ENCODE measurements around the gene TSSK3. TPM values are rescaled to one million over a fixed set of nuclear protein-coding genes. Genes with fewer than 3 reads are reported as not detected.

TSSK3 gene
- total RNA-seq, 1 experiment from 2014 or later = not detected

DNA sequence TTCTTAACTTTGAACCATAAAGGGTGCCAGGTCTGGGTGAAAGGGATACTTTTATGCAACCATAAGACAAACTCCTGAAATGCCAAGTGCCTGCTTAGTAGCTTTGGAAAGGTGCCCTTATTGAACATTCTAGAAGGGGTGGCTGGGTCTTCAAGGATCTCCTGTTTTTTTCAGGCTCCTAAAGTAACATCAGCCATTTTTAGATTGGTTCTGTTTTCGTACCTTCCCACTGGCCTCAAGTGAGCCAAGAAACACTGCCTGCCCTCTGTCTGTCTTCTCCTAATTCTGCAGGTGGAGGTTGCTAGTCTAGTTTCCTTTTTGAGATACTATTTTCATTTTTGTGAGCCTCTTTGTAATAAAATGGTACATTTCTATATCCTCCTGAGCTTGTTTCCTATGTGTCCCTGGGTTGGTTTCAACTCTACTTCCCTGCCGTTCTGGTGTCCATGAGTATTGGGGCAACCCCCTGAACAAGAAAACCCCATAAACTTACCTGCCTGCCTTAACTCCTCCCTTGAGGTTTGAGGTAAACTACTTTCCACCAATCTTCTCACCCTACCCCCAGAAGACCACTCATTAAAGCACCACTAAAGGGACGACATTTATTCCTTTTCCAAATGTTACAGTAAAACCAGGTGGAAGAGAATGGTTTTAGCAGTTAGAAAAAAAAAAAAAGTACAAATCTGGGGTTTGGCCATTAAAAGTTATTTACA lies 28.9 kb upstream of the TSSK3 start:
- no peak for TF ChIP-seq EZH2 (IDR thresholded peaks at IDR 0.05; ENCODE audit: low read length, unreplicated experiment)
- TF ChIP-seq EZH2phosphoT487 (IDR thresholded peaks at IDR 0.05; ENCODE audit: borderline replicate concordance, low read length) = no peak
- no peak for TF ChIP-seq CTCF (conservative IDR thresholded peaks at IDR 0.05; ENCODE audit: low read depth, low read length)
- Histone ChIP-seq H3K36me3 (ENCODE audit: low read depth, low read length) (peaks cover 36% of the 10 kb centered on the region), H4K20me1 (ENCODE audit: low read length) (peaks cover 27% of the 10 kb centered on the region), H3K9me3 (ENCODE audit: low read length) (no peaks in the 10 kb centered on the region), H3K4me3 (ENCODE audit: low read length) (peak overlapping the region; percentile 86; the same call in 1 of the 2 replicates), H3K79me2 (ENCODE audit: low read length) (peaks cover 23% of the 10 kb centered on the region), H3K9ac (ENCODE audit: low read length) (no peak overlapping the region), H3K4me2 (ENCODE audit: low read length) (peak overlapping the region; percentile 98), H3K27ac (ENCODE audit: low read length) (no peak overlapping the region), H3K4me1 (ENCODE audit: insufficient read depth, low read length) (peaks cover 52% of the 10 kb centered on the region), H3K9me2 (replicated peaks; ENCODE audit: low read length) (no peaks in the 10 kb centered on the region), H3F3A (ENCODE audit: low read length, unreplicated experiment) (peaks cover 3% of the 10 kb centered on the region), H3K27me3 (ENCODE audit: low read length) (no peaks in the 10 kb centered on the region), H2AFZ (ENCODE audit: low read length) (no peak overlapping the region)
- intact Hi-C loops (cut with micrococcal nuclease) = loop anchor here (5.0 kb wide), 1 partner anchor 91 kb away; no protein-coding TSS in a partner anchor
- ChIA-PET POLR2A (ENCODE audit: unreplicated experiment) (interaction anchor here (0.6 kb wide), 1 partner anchor 618 kb away, joined by 3 read pairs; no protein-coding TSS in a partner anchor), CTCF (interaction anchor here (0.5 to 0.8 kb wide), 2 partner anchors 12 to 39 kb away, joined by 3 to 5 read pairs; no protein-coding TSS in a partner anchor)
- DNase-seq = no peak
- TSS peak; percentile 47 for BruUV-seq (replicated peaks)
- ATAC-seq = no peak

DNA sequence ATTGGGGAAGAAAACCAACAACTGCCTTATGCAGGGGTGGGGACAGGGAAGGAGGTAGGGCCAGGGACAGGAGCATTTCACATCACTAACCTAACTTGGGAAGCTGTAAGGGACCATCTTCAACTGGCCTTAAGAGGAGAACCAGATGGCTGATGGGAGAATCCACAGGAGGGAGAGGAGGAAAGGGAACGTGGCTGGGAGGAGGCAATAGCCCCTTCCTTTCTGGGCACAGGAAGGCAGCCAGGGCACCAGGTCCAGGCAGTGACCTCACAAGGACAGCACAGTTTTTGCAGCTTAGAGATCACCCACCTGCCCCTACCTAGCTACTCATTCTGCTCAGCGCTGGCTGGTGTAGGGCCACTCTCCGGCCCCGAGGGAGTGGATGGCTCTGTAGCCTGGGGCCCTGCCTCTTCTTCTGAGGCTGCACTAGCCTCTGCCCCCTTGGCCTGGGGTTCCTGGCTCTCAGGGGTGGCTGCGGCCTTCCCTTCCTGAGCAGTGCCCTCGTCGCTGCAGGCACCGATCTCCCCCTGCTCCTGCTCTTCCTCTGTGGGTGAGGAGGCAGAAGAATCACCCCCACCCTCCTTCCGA lies 28.0 kb upstream of the TSSK3 start:
- ChIA-PET POLR2A (ENCODE audit: unreplicated experiment) (no interaction called here), CTCF (interaction anchor here (0.8 kb wide), 1 partner anchor 13 kb away, joined by 5 read pairs; no protein-coding TSS in a partner anchor)
- Histone ChIP-seq H2AFZ (ENCODE audit: low read length) (no peak overlapping the region), H3K27me3 (ENCODE audit: low read length) (no peaks in the 10 kb centered on the region), H3K4me1 (ENCODE audit: insufficient read depth, low read length) (peaks cover 62% of the 10 kb centered on the region), H3K79me2 (ENCODE audit: low read length) (peaks cover 23% of the 10 kb centered on the region), H3K9me2 (replicated peaks; ENCODE audit: low read length) (no peaks in the 10 kb centered on the region), H3F3A (ENCODE audit: low read length, unreplicated experiment) (peaks cover 3% of the 10 kb centered on the region), H3K9me3 (ENCODE audit: low read length) (no peaks in the 10 kb centered on the region), H3K4me2 (ENCODE audit: low read length) (peak overlapping the region; percentile 98), H3K27ac (ENCODE audit: low read length) (no peak overlapping the region), H4K20me1 (ENCODE audit: low read length) (peaks cover 27% of the 10 kb centered on the region), H3K4me3 (ENCODE audit: low read length) (peak overlapping the region; percentile 86), H3K9ac (ENCODE audit: low read length) (peak overlapping the region; percentile 72), H3K36me3 (ENCODE audit: low read depth, low read length) (peaks cover 27% of the 10 kb centered on the region)
- BruUV-seq (replicated peaks) = no TSS peak
- no peak for TF ChIP-seq CTCF (conservative IDR thresholded peaks at IDR 0.05; ENCODE audit: low read depth, low read length)
- TF ChIP-seq EZH2phosphoT487 (IDR thresholded peaks at IDR 0.05; ENCODE audit: borderline replicate concordance, low read length) = no peak
- no peak for TF ChIP-seq EZH2 (IDR thresholded peaks at IDR 0.05; ENCODE audit: low read length, unreplicated experiment)
- intact Hi-C loops (cut with micrococcal nuclease) = loop anchor here (5.0 kb wide), 1 partner anchor 92 kb away; no protein-coding TSS in a partner anchor
- ATAC-seq (0 out of 2 replicates have a peak, but pooled peaks have one; percentile 3), DNase-seq (no peak)
